ENCODE measurements around the gene NOX3. TPM values are rescaled to one million over a fixed set of nuclear protein-coding genes. Genes with fewer than 3 reads are reported as not detected.
A peak's percentile ranks its signal among the peaks of the same experiment; 100 is the strongest.

Gene NOX3
- total RNA-seq, 1 donor: not detected

DNA sequence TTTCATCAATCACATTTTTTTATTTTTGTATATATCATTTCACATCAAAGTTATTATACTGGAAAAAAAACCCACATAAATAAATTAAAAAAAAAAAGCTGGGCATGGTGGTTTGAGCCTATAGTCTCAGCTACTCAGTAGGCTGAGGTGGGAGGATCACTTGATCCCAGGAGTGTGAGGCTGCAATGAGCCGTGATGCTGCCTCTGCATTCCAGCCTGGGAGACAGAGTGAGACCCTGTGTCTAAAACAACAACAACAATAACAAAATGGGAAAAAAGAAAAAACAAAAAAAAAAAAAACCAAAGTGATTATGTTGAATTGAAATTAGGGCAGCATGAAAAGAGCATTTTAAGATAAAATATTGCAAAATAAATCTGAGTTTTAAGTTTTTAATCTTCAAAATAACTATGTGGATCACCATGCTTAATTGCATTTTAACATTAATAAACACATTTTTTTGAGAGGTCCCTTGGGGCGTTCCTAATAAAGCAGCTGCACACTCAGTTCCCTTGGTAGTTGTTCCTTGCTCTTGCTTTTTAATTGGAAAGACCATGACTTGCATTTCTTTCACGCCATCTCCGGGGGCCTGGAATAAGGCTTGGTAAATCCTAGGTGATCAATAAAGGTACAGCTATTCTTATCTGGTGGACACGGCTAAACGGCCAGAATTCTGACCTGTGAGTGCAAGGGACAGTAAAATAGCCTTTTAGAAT is 15.1 kb downstream of the NOX3 start:
- DNase-seq (ENCODE audit: insufficient read length, low spot score, missing footprints): no peak
- Histone ChIP-seq H3K4me3 (ENCODE audit: insufficient read depth, low read length) (no peak overlapping the region), H3K4me2 (ENCODE audit: insufficient read depth, low read length) (no peak overlapping the region), H3K79me2 (ENCODE audit: insufficient read depth, low read length) (no peaks in the 10 kb centered on the region), H4K20me1 (ENCODE audit: insufficient read depth, low read length) (no peaks in the 10 kb centered on the region), H3K9me3 (ENCODE audit: low read depth, low read length) (no peaks in the 10 kb centered on the region), H3K27me3 (ENCODE audit: insufficient read depth, low read length) (no peaks in the 10 kb centered on the region), H3K4me1 (ENCODE audit: insufficient read depth, low read length) (peaks cover 4% of the 10 kb centered on the region), H3K27ac (ENCODE audit: low read depth, low read length) (no peak overlapping the region), H2AFZ (ENCODE audit: low read length) (no peak overlapping the region), H3K36me3 (ENCODE audit: insufficient read depth, low read length) (no peaks in the 10 kb centered on the region)
- TF ChIP-seq, protein P1, sequence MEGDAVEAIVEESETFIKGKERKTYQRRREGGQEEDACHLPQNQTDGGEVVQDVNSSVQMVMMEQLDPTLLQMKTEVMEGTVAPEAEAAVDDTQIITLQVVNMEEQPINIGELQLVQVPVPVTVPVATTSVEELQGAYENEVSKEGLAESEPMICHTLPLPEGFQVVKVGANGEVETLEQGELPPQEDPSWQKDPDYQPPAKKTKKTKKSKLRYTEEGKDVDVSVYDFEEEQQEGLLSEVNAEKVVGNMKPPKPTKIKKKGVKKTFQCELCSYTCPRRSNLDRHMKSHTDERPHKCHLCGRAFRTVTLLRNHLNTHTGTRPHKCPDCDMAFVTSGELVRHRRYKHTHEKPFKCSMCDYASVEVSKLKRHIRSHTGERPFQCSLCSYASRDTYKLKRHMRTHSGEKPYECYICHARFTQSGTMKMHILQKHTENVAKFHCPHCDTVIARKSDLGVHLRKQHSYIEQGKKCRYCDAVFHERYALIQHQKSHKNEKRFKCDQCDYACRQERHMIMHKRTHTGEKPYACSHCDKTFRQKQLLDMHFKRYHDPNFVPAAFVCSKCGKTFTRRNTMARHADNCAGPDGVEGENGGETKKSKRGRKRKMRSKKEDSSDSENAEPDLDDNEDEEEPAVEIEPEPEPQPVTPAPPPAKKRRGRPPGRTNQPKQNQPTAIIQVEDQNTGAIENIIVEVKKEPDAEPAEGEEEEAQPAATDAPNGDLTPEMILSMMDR (IDR thresholded peaks at IDR 0.05; ENCODE audit: extremely low read depth, low read depth, low read length): no peak

DNA sequence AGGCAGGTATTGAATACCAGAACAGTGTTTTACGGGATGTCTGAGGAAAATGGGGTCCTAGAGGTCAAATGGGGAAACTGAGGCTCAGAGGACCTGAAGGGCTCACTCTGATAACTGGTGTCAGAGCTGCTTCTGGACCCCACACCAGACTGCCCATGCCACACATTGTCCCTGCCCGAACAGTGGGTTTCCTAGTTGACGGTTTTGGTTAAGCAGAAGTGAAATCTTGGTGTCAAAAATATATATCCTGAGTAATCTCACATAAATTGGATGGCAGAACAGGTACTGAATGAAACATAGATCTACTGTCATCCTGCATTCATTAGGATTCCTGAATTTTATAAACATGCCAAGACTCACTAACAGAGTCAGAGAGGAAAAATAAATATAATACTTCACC is 16.3 kb downstream of the NOX3 start:
- no peak for DNase-seq (ENCODE audit: insufficient read length, low spot score, missing footprints)
- H3K79me2 ChIP-seq (ENCODE audit: insufficient read depth, low read length): no peaks in the 10 kb centered on the region
- H3K27ac ChIP-seq (ENCODE audit: low read depth, low read length): no peak overlapping the region
- H3K36me3 ChIP-seq (ENCODE audit: insufficient read depth, low read length): no peaks in the 10 kb centered on the region
- peak overlapping the region; percentile 1 for H2AFZ ChIP-seq (ENCODE audit: low read length)
- no peaks in the 10 kb centered on the region for H3K9me3 ChIP-seq (ENCODE audit: low read depth, low read length)
- H3K4me2 ChIP-seq (ENCODE audit: insufficient read depth, low read length): no peak overlapping the region
- H4K20me1 ChIP-seq (ENCODE audit: insufficient read depth, low read length): no peaks in the 10 kb centered on the region
- peaks cover 4% of the 10 kb centered on the region for H3K4me1 ChIP-seq (ENCODE audit: insufficient read depth, low read length)
- TF ChIP-seq, protein P1 (IDR thresholded peaks at IDR 0.05; ENCODE audit: extremely low read depth, low read depth, low read length): no peak
- no peak overlapping the region for H3K4me3 ChIP-seq (ENCODE audit: insufficient read depth, low read length)
- no peaks in the 10 kb centered on the region for H3K27me3 ChIP-seq (ENCODE audit: insufficient read depth, low read length)

DNA sequence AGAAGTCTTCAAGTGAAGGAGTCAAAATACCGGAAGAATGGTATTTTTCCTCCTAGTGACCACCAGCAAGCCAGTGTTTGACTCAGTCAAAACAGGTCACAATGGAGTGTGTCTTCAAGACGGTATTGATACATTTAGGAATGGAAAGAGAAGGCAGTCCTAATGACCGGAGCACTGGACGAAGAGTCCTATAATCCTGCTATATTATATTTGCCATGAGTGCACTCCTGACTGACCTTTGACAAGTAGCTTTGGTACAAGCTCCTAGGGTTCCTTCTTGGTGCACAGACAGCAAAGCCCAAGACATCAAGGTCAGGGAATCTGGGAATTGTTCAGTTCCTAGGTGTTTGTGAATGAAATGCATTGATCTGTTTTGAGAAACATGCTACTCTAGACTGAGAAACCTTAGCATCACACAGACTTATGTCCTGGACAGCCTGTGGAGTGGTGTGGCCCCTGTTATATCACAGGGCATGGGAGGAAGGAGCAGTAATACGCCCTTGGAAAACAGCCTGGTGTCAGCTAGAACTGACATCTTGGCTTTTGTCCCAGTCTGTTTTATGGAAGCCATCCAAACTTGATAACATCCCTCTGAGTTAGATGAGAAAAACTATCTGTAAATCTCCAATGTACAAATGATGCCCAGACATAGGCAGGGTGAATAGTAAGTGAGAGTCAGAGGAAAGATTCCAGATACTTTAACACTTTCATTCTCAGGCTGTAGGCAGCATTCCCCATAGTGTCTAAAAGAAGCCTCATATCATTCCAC is 18.5 kb downstream of the NOX3 start:
- H3K4me3 ChIP-seq (ENCODE audit: insufficient read depth, low read length): no peak overlapping the region
- no peaks in the 10 kb centered on the region for H3K27me3 ChIP-seq (ENCODE audit: insufficient read depth, low read length)
- no peak overlapping the region for H3K4me2 ChIP-seq (ENCODE audit: insufficient read depth, low read length)
- no peak overlapping the region for H3K27ac ChIP-seq (ENCODE audit: low read depth, low read length)
- H2AFZ ChIP-seq (ENCODE audit: low read length): no peak overlapping the region
- H3K79me2 ChIP-seq (ENCODE audit: insufficient read depth, low read length): no peaks in the 10 kb centered on the region
- H4K20me1 ChIP-seq (ENCODE audit: insufficient read depth, low read length): no peaks in the 10 kb centered on the region
- no peaks in the 10 kb centered on the region for H3K36me3 ChIP-seq (ENCODE audit: insufficient read depth, low read length)
- peaks cover 9% of the 10 kb centered on the region for H3K4me1 ChIP-seq (ENCODE audit: insufficient read depth, low read length)
- no peak for DNase-seq (ENCODE audit: insufficient read length, low spot score, missing footprints)
- TF ChIP-seq, protein P1 (IDR thresholded peaks at IDR 0.05; ENCODE audit: extremely low read depth, low read depth, low read length): no peak
- no peaks in the 10 kb centered on the region for H3K9me3 ChIP-seq (ENCODE audit: low read depth, low read length)

DNA sequence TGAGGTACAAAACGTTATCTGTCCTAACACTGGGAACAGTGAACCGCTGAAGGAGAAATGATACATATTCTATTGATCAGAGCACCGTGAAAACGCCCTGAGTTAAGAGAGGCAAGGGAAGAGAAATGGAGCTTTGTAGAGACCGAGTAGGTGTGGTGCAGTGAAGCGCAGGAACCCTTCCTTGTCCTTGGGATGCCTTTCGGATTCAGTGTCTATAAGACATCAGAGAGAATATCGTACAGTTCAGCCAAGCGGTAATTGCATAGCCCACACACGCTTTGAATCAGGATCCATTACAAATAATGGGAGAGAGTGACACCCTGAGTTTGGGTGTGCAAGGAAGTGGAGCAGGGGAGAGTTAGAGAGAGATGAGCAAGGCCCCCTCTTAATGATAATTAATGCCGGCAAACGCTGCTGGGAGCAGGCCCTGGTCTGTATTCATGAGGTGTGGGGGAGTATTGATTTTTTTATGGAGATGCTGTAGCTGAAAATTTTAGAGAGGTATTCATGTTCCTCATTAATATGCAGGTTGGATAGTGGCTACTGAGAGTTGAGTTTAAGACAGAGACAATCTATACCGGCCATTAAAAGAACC is 20.7 kb downstream of the NOX3 start:
- Histone ChIP-seq H2AFZ (ENCODE audit: low read length) (no peak overlapping the region), H3K79me2 (ENCODE audit: insufficient read depth, low read length) (no peaks in the 10 kb centered on the region), H3K4me3 (ENCODE audit: insufficient read depth, low read length) (no peak overlapping the region), H3K27me3 (ENCODE audit: insufficient read depth, low read length) (no peaks in the 10 kb centered on the region), H3K36me3 (ENCODE audit: insufficient read depth, low read length) (no peaks in the 10 kb centered on the region), H3K27ac (ENCODE audit: low read depth, low read length) (no peak overlapping the region), H3K4me1 (ENCODE audit: insufficient read depth, low read length) (peaks cover 10% of the 10 kb centered on the region), H4K20me1 (ENCODE audit: insufficient read depth, low read length) (no peaks in the 10 kb centered on the region), H3K9me3 (ENCODE audit: low read depth, low read length) (no peaks in the 10 kb centered on the region), H3K4me2 (ENCODE audit: insufficient read depth, low read length) (no peak overlapping the region)
- no peak for DNase-seq (ENCODE audit: insufficient read length, low spot score, missing footprints)
- TF ChIP-seq, protein P1 (IDR thresholded peaks at IDR 0.05; ENCODE audit: extremely low read depth, low read depth, low read length): no peak
